HG03432 (cell line): ENCODE measurements around the gene MSL2.
"Not testable (repeated sequence)": the region's sequence is repeated elsewhere in the genome, so short reads cannot be mapped to it uniquely, and the experiment has no call there.

Source experiments
- ATAC-seq: cut with Tn5 transposase; IDR thresholded peaks from one replicate; pipeline ENCODE4 v1.9.1; 2021; ENCODE audit warnings: mild to moderate bottlenecking, moderate library complexity; ENCODE audit not compliant: unreplicated experiment

MSL2 gene

GRCh38 chr3:136196064-136196400, at the start of gene MSL2:
Gene MSL2 (minus strand): TSS chr3:136196335. CDS start chr3:136195113, 1,222 bp downstream.
- ATAC-seq = no peak

DNA sequence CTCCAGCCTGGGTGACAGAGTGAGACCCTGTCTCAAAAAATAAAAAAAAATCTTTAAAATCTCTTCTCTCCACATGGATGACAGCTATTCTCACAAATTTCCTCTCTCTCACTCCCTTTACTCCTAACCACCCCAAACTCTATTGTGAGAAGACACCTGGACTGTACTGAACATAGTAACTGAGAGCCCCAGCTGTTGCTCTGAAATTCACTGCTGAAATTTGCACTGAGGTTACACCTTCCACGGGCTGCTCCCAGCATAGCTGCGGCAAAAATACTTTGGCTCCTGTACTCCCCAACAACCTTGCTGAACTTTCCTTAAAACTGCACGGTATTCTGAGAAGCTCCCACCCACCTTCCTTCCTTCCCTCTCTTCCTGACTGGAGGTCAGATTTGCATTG, 49.6 kb upstream of the MSL2 start:
- ATAC-seq = no peak

GRCh38 chr3:136239094-136239493, 43.0 kb upstream of the MSL2 start:
- ATAC-seq = no peak

- ATAC-seq = no peak
Measured at GRCh38 chr3:136237961-136238649, 42.0 kb upstream of the MSL2 start.

DNA sequence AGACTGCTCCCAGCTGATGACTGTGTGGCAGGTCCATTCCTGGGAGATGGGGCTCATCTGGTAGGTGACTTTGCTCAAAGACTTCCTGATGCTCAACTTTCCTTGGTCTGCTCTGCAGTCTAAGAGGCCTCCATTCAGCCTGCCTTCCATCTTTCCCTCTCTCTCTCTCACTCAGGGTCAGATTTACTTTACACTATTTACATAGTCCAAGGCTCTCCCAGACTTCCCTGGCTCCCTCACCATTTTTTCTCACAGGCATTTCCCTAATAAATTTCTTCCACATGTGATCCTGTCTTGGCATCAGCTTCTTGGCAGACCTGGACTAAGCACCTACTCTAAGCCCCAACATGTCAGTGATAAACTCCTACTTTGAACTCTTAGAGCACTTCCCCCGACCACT, 41.0 kb upstream of the MSL2 start:
- ATAC-seq = no peak

- no peak for ATAC-seq
Measured at GRCh38 chr3:136236109-136236508, 40.0 kb upstream of the MSL2 start.

GRCh38 chr3:136235545-136235944, 39.4 kb upstream of the MSL2 start:
- ATAC-seq = no peak

- no peak for ATAC-seq
Measured at GRCh38 chr3:136232413-136232812, 36.3 kb upstream of the MSL2 start.

GRCh38 chr3:136222746-136223145, 26.6 kb upstream of the MSL2 start:
- not testable (repeated sequence) for ATAC-seq

DNA sequence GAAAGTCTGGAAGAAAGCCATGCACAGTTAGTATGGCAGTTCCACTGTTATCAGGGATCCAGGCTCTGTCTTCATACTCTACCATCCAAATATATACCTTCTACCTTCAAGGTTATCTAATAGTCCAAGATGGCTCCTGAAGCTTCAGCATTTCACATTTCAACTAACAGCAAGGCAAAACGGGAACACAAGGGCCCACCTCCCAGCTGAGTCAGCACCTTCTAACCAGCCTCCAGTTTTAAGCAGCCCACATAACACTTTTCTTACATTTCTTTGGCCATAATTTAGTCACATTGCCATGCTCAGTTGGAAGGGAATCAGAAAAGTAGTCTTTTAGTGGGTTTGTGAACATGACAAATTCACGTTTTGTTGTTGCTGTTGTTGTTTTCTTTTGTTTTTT, 15.4 kb upstream of the MSL2 start:
- no peak for ATAC-seq

DNA sequence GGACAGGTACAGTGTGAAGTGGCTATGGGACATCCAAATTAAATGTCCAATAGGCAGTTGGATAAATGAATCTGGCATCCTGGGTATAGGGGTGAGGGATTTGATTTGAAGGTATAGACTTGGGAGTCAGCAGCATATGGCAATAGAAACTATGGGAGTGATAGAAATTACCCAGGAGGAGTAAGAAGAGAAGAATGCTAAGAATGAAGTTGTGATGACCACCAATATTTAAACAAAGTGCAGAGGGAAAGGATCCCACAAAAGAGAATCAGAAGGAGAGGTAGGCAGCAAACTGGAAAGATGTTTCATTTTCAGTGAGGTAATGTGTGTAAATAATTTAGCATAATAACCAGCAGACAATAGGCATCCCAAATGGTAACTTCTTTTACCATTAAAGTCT, 13.8 kb upstream of the MSL2 start:
- ATAC-seq = no peak

- ATAC-seq = no peak
Measured at GRCh38 chr3:136207489-136208115, 11.5 kb upstream of the MSL2 start.

DNA sequence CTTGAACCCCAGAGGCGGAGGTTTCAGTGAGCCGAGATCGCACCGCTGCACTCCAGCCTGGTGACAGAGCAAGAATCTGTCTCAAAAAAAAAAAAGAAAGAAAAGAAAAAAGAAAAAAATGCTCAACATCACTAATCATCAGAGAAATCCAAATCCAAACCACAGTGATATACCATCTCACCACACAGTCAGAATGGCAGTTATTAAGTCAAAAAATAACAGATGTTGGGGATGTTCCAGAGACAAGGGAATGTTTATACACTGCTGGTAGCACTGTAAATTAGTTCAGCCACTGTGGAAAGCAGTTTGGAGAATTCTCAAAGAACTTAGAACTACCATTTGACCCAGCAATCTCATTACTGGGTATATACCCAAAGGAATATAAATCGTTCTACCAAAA, 3.1 kb upstream of the MSL2 start:
- not testable (repeated sequence) for ATAC-seq

- ATAC-seq = not testable (repeated sequence)
Measured at GRCh38 chr3:136198462-136199078, 2.4 kb upstream of the MSL2 start.

- ATAC-seq = no peak
Measured at GRCh38 chr3:136197159-136197793, 1.1 kb upstream of the MSL2 start.

DNA sequence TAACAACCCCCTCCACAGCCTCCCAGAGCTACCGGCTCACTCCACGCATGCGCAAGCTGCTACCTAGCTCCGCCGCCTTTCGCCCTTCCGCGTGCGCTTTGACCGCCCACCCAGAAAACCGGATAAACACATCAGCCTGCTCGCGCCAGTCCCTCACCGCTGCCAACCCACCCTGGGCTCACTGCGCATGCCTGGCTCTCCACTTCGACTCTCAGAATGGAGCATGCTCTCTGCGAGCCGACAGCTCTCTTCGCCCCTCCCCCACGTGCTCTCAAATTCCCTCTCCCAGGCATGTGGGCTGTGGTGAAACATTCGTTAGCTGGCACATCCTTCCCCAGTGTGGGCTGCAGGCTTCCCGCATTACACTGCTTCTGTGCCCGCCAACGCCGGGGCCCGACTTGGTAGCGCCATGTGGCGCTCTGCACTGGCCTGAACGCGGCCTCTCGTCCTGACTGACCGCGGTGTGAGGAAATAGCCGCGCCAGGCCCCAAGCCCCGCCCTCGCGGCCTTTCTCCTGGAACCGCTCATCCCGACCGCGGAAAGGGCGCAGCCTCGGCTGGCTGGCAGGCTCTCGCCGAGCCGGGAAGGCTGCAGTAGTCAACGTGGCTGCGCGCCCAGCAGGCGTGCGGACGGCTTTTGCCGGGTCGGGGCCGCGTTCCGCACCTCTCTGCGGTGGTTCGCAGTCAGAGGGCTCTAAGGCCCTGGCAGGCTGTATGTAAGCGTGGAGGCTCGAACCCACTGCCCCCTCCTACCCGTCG, 445 bp upstream of the MSL2 start:
- ATAC-seq = peak; percentile 74

DNA sequence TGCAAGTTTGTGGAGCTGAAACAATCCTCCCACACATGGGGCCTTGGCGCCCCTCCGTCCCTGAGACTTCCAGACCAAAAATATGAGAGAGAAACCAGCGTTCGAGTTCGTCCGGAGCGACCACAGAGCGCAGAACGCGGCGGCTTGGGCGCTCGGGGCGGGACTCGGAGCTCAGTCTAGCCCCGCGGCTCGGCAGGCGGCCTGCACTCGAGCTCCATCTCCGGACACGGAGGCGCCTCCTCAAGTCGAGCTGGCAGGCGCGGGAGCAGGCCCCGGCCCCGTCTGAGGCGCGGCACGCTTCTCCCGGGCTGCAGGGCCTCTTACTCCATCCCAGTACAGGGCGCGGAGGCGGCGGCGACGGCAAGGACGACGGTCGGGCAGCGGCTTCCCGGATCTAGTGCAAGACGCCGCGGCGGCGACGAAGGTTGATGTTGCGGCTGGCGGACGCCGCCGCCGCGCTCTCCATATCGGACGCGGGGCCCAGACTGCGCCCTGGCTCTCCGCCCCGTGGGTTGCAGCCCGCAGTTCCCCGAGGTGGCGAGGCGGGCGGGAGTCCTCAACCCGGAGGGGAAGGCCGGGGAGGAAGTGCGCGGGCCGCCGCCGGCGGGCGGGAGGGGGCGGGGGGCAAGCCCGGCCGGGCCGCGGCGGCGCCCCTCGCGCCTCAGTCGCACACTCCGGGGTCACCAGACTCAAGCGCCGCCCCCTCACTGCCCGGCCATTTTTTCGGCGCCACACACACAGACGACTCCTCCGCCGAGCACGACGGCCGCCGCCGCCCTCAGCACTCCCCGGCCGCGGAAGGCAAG, 674 bp downstream of the MSL2 start:
- ATAC-seq = peak; percentile 44

- no peak for ATAC-seq
Measured at GRCh38 chr3:136194409-136195257, 1.5 kb downstream of the MSL2 start.

- no peak for ATAC-seq
Measured at GRCh38 chr3:136193278-136194054, 2.7 kb downstream of the MSL2 start.
